A549 (cell line): Measurements from ENCODE around the gene GRPEL2. TPM values are rescaled to one million over a fixed set of nuclear protein-coding genes. Genes with fewer than 3 reads are reported as not detected.

Experiments
- ATAC-seq, 2 experiments: fragments of 200-7000 bp in 1 of 2; fragments of >200 bp in 1 of 2; cut with Nextera tagmentation in 1 of 2; cut with Tn5 transposase in 1 of 2; 3 replicates each; pipeline versions ENCODE4 v1.8.0 to v1.9.1; 2018 to 2020; ENCODE audit warnings: mild to moderate bottlenecking in 1 of 2, moderate library complexity in 1 of 2
- CTCF ChIA-PET: fragments of 300-600 bp; sonication (Branson Sonifier 250); formaldehyde crosslinking; extraction: SDS; loops from one replicate; lab custom pipeline; 2021; ENCODE audit warnings: antibody characterized with exemption, inconsistent platforms; lab: Yijun Ruan, JAX
- POLR2A ChIA-PET: fragments of 350-600 bp; formaldehyde crosslinking; extraction: SDS; loops from one replicate; lab custom pipeline; 2021; ENCODE audit warnings: antibody characterized with exemption, inconsistent platforms; lab: Yijun Ruan, JAX
- DNase-seq, 2 experiments: peaks; one replicate each; pipeline versions ENCODE4 v3.0.0 to v3.0.0-alpha.2; 2011 to 2016; ENCODE audit warnings: low read depth in 1 of 2, low spot score in 1 of 2
- FAIRE-seq: peaks from 2 replicates; lab custom pipeline; 2011; peaks lifted over from hg19 to GRCh38; lab: Jason Lieb, UNC
- H3K27ac ChIP-seq, 2 experiments: fragments of >200 bp; sonication (Bioruptor Twin); formaldehyde crosslinking; 3 replicates each; pipeline ENCODE4 v1.5.1; 2016 to 2017
- H3K4me1 ChIP-seq: fragments of >200 bp; sonication (Bioruptor Twin); formaldehyde crosslinking; 3 replicates; pipeline ENCODE4 v1.6.1; 2016
- H3K4me2 ChIP-seq: fragments of >200 bp; sonication (Bioruptor Twin); formaldehyde crosslinking; 3 replicates; pipeline ENCODE4 v1.6.1; 2016
- H3K4me3 ChIP-seq: fragments of >200 bp; sonication (Bioruptor Twin); formaldehyde crosslinking; 3 replicates; pipeline ENCODE4 v1.5.1; 2016
- H3K9me3 ChIP-seq: fragments of >200 bp; sonication (Bioruptor Twin); formaldehyde crosslinking; 3 replicates; pipeline ENCODE4 v1.6.1; 2016
- CBX8 ChIP-seq: fragments of 200-600 bp; sonication (generic); IDR thresholded peaks from 2 replicates; pipeline ENCODE4 v1.6.1; 2016
- CEBPB ChIP-seq, 2 experiments: fragments of >200 bp in 1 of 2; sonication (Bioruptor Twin) in 1 of 2; formaldehyde crosslinking in 1 of 2; IDR thresholded peaks; 2 replicates each; pipeline ENCODE4 v1.6.1; 2012 to 2016
- CHD2 ChIP-seq: fragments of 150-350 bp; IDR thresholded peaks from 2 replicates; pipeline ENCODE4 v1.6.1; 2014; ENCODE audit warnings: low read length; ENCODE audit not compliant: partially characterized antibody
- EHMT2 ChIP-seq: fragments of 200-600 bp; sonication (generic); IDR thresholded peaks from 2 replicates; pipeline ENCODE4 v1.6.1; 2016; ENCODE audit warnings: antibody characterized with exemption, low read depth, mild to moderate bottlenecking, moderate library complexity
- ESRRA ChIP-seq: fragments of 150-350 bp; IDR thresholded peaks from 2 replicates; pipeline ENCODE4 v1.6.1; 2014; ENCODE audit warnings: mild to moderate bottlenecking, low read length, borderline replicate concordance
- JUNB ChIP-seq: fragments of >200 bp; sonication (Bioruptor Twin); formaldehyde crosslinking; IDR thresholded peaks from 2 replicates; pipeline ENCODE4 v1.6.1; 2016
- NFE2L2 ChIP-seq: fragments of 150-350 bp; conservative IDR thresholded peaks from 2 replicates; pipeline ENCODE4 v1.6.1; 2014; ENCODE audit warnings: low read length
- NR3C1 ChIP-seq: fragments of >200 bp; sonication (Bioruptor Twin); formaldehyde crosslinking; IDR thresholded peaks from 3 replicates; pipeline ENCODE4 v1.6.1; 2017
- PBX3 ChIP-seq: IDR thresholded peaks from 2 replicates; pipeline ENCODE4 v1.6.1; 2012
- RAD21 ChIP-seq, 2 experiments: fragments of >200 bp in 1 of 2; sonication (Bioruptor Twin) in 1 of 2; formaldehyde crosslinking in 1 of 2; IDR thresholded peaks in 1 of 2; conservative IDR thresholded peaks in 1 of 2; 2 replicates in 1 of 2; 3 replicates in 1 of 2; pipeline ENCODE4 v1.6.1; 2012 to 2018; ENCODE audit warnings: inconsistent platforms in 1 of 2
- RCOR1 ChIP-seq: fragments of 150-350 bp; IDR thresholded peaks from 2 replicates; pipeline ENCODE4 v1.6.1; 2014; ENCODE audit warnings: antibody characterized with exemption, low read length, low read depth
- RNF2 ChIP-seq: fragments of 200-600 bp; sonication (generic); IDR thresholded peaks from 2 replicates; pipeline ENCODE4 v1.6.1; 2016; ENCODE audit warnings: low read depth, mild to moderate bottlenecking, antibody characterized with exemption, moderate library complexity, borderline replicate concordance
- SMC3 ChIP-seq: fragments of >200 bp; sonication (Bioruptor Twin); formaldehyde crosslinking; IDR thresholded peaks from 3 replicates; pipeline ENCODE4 v1.6.1; 2018; ENCODE audit warnings: inconsistent platforms
- SREBF2 ChIP-seq: fragments of 450-650 bp; IDR thresholded peaks from 2 replicates; pipeline ENCODE4 v1.6.1; 2014; ENCODE audit warnings: mild to moderate bottlenecking, moderate library complexity
- ZC3H11A ChIP-seq: fragments of 450-650 bp; IDR thresholded peaks from 2 replicates; pipeline ENCODE4 v1.6.1; 2014; ENCODE audit warnings: antibody characterized with exemption, mild to moderate bottlenecking
- ZFP36 ChIP-seq: fragments of 450-650 bp; IDR thresholded peaks from 2 replicates; pipeline ENCODE4 v1.6.1; 2014; ENCODE audit warnings: borderline replicate concordance; ENCODE audit not compliant: partially characterized antibody
- ZNF302 ChIP-seq: fragments of 250-450 bp; sonication (Bioruptor Pico); IDR thresholded peaks from 2 replicates; pipeline ENCODE4 v1.9.0; 2021; ENCODE audit warnings: inconsistent platforms, mild to moderate bottlenecking, moderate library complexity
- WGBS: methylation state at CpG from one replicate; pipeline ENCODE4 v1.1.6; 2017; ENCODE audit errors: missing lambda C conversion rate; 5-methylcytosine and 5-hydroxymethylcytosine counted together
- polyA plus RNA-seq, 4 experiments: library from polyadenylated mRNA; depleted of rRNA in 3 of 4; stranded (reverse); fragments of >200 nt; fragmentation: RNase III in 1 of 4; extraction: RNeasy Plus Mini Kit Qiagen cat#74134 plus additional on column Dnase treatment in 1 of 4; gene quantifications; 2 replicates in 3 of 4; 3 replicates in 1 of 4; pipeline ENCODE4 v1.2.3, GENCODE V29; 2011 to 2017
- TF ChIP-seq, protein P1 (sequence below): fragments of 450-650 bp; IDR thresholded peaks from 2 replicates; pipeline ENCODE4 v1.6.1; 2014; ENCODE audit warnings: antibody characterized with exemption
- TF ChIP-seq, protein P2 (sequence below): fragments of 150-350 bp; IDR thresholded peaks from 2 replicates; pipeline ENCODE4 v1.6.1; 2014; ENCODE audit warnings: low read depth, mild to moderate bottlenecking, low read length

Gene GRPEL2
- polyA plus RNA-seq, 2 of the 4 experiments (the other 2 are of a cell fraction), result 10.4 to 26.4 TPM

DNA sequence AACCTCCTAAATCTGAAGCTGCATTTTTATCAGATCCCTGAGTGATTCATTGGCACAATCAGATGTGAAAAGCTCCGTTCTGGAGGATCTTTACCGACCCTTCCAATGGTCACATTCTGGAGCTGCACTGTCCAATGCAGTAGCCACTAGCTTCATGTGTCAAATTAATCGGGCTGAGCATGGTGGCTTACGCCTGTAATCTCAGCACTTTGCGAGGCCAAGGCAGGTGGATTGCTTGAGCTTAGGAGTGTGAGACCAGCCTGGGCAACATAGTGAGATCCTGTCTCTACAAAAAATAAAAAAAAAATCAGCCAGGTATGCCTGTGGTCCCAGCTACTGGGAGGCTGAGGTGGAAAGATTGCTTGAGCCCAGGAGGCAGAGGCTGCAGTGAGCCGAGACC lies 30.1 kb downstream of the GRPEL2 start (continued):
- TF ChIP-seq PBX3 (no peak), RNF2 (no peak), RAD21 (conservative IDR thresholded peaks at IDR 0.05 in 1 of 2, IDR thresholded peaks at IDR 0.05 in 1 of 2) (no peak), RCOR1 (no peak), ESRRA (no peak)

DNA sequence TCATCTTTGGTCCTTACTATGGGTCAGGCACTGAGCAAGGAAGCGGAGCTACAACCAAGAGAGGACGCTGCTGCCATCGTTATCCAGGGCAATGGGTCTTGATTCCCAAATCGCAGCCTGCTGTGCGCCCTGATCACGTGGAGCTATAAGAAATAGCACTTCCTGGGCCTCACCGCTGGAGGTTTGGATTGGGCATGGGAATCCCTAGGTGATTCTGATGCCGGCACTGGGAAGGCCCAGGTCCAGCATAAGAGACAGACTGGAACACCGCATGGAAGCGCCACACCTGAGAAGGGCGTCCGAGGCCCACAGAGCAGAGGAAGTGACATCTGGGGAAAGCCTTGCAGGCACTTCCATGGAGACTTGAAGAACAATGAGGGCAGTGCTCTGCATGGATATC lies 30.8 kb downstream of the GRPEL2 start:
- FAIRE-seq (no peak), DNase-seq (no peak), ATAC-seq (no peak)
- 96% methylated on average over 12 of the region's 12 CpGs for WGBS
- H3K9me3 ChIP-seq, result no peaks in the 10 kb centered on the region
- CTCF ChIA-PET, result interaction anchor here (0.7 to 44.9 kb wide), 8 partner anchors 9 to 260 kb away, joined by 3 to 1709 read pairs (median 6); no protein-coding TSS in a partner anchor
- H3K27ac ChIP-seq, result no peak overlapping the region
- no peak for TF ChIP-seq RAD21 (conservative IDR thresholded peaks at IDR 0.05 in 1 of 2, IDR thresholded peaks at IDR 0.05 in 1 of 2)
- no peak for TF ChIP-seq ZC3H11A
- no peak for TF ChIP-seq RNF2
- TF ChIP-seq ZFP36, result no peak
- TF ChIP-seq ESRRA, result no peak
- no peak for TF ChIP-seq CBX8
- TF ChIP-seq RCOR1, result no peak
- TF ChIP-seq, protein P1, sequence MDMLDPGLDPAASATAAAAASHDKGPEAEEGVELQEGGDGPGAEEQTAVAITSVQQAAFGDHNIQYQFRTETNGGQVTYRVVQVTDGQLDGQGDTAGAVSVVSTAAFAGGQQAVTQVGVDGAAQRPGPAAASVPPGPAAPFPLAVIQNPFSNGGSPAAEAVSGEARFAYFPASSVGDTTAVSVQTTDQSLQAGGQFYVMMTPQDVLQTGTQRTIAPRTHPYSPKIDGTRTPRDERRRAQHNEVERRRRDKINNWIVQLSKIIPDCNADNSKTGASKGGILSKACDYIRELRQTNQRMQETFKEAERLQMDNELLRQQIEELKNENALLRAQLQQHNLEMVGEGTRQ, result no peak
- TF ChIP-seq SMC3, result no peak
- TF ChIP-seq, protein P2, sequence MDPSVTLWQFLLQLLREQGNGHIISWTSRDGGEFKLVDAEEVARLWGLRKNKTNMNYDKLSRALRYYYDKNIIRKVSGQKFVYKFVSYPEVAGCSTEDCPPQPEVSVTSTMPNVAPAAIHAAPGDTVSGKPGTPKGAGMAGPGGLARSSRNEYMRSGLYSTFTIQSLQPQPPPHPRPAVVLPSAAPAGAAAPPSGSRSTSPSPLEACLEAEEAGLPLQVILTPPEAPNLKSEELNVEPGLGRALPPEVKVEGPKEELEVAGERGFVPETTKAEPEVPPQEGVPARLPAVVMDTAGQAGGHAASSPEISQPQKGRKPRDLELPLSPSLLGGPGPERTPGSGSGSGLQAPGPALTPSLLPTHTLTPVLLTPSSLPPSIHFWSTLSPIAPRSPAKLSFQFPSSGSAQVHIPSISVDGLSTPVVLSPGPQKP, result no peak
- TF ChIP-seq CEBPB (IDR thresholded peaks at IDR 0.05), result no peak
- TF ChIP-seq SREBF2, result no peak
- no peak for TF ChIP-seq ZNF302 (CRISPR knock-in tag)
- TF ChIP-seq CHD2, result no peak
- no peak for TF ChIP-seq JUNB
- TF ChIP-seq NFE2L2, result no peak
- TF ChIP-seq EHMT2, result no peak
- no peak for TF ChIP-seq NR3C1
- POLR2A ChIA-PET, result no interaction called here
- H3K4me3 ChIP-seq, result no peak overlapping the region
- no peaks in the 10 kb centered on the region for H3K4me1 ChIP-seq
- H3K4me2 ChIP-seq, result no peak overlapping the region

- no peaks in the 10 kb centered on the region for H3K9me3 ChIP-seq
- WGBS, result 78% methylated on average over 6 of the region's 7 CpGs
- DNase-seq (no peak), ATAC-seq (no peak), FAIRE-seq (no peak)
- H3K4me1 ChIP-seq, result no peaks in the 10 kb centered on the region; the same call in 2 of the 3 replicates
- CTCF ChIA-PET, result interaction anchor here (0.9 to 44.9 kb wide), 4 partner anchors 10 to 259 kb away, joined by 3 to 1709 read pairs (median 154); no protein-coding TSS in a partner anchor
- H3K27ac ChIP-seq, result no peak overlapping the region
- POLR2A ChIA-PET, result no interaction called here
- TF ChIP-seq, protein P1, result no peak
- no peak overlapping the region for H3K4me2 ChIP-seq
- no peak overlapping the region for H3K4me3 ChIP-seq
Measured at GRCh38 chr5:149376711-149377447, 31.6 kb downstream of the GRPEL2 start.
